GM19324 (cell line): ENCODE results near the gene ARHGAP10.

Experiments
- ATAC-seq: cut with Tn5 transposase; IDR thresholded peaks from one replicate; pipeline ENCODE4 v1.9.1; 2021; ENCODE audit warnings: mild to moderate bottlenecking, moderate library complexity; ENCODE audit not compliant: unreplicated experiment, low FRiP score

Gene ARHGAP10

DNA sequence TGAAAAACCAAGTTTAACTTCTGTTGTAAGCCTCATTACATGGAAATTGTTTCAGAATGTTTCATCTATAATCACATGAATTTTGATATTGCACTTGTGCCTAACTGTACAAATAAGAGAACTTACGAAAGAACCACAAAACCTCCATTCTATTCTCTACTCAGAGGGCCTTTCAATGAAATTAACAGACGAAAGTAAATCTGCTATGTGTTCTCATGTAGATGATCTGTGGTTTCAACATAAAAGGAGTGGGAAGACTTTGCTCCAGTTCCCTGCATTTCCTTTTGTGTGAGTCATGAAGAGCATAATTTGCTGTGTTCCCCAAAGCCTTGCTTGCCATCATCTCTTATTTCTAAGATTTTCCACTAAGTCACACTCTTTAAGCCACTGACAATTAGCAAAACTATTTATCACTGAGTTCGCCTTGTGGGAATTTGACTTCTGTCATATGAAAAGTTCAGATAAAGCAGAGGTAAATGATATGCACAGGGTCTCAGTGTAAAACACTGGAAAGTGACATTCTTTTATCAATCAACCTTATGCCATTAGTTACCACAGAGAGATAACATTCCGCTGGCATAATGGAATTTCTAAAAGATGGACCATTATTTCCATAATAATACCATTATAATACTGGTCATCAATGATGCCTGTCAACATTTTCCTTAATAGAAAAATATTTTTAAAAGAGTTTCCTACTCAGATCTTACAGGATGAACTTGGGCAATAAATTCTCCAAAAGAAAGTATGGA lies 380.5 kb downstream of the ARHGAP10 start:
- ATAC-seq, result no peak

DNA sequence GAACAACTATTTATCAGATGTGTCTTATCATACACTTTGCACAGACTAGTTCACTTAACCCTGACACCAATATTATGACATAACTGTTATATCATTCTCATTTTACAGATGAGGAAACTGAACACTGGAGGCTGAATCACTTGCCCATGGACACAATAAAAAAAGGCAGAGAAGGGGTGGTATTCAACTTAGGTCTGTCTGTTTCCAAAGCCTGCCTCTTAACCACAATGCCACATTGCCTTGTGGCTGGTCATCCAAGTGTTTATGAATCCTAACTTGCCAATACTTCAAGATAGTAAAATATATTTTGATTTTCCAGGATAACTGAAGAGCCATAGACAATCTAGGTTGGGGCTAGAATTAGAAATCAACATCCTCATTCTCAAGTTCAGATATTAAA lies 382.5 kb downstream of the ARHGAP10 start:
- no peak for ATAC-seq

DNA sequence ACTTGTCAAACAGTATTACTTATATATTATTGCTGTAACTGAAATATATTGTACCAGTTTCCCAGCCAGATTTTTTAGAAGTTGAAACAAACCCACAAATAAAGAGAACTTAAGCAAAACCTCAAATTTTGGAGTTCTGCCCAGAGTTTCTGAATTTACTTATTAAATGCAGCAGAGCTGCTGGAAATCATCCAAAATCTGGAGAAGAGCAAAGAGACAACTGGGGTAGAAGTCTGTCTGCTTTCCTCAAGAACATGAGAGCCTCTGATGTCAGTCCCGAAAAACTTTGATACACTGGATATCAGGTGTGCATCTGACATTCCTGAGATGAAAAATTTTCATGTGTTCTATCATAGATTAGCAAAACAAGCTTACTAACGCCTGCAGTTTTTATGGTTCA lies 384.4 kb downstream of the ARHGAP10 start:
- ATAC-seq, result no peak

DNA sequence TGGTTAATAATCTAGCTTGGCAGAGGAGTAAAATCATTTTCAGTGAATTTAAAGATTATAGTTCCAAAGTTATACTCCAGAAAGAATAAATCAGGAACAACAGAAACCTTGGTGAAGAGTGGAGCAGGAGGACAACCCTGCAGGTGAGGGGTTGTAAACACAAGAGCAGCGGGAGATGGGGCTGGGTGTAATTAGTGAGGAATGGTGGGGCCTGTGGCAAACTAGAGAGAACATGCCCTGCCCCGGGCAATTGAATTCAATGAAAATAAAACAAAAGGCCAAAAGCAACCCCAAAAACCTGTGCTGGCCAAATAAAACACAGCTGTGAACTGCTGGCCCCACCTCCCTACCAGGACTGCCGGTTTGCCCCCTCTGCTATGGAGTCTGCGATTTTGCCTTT lies 385.1 kb downstream of the ARHGAP10 start:
- no peak for ATAC-seq

DNA sequence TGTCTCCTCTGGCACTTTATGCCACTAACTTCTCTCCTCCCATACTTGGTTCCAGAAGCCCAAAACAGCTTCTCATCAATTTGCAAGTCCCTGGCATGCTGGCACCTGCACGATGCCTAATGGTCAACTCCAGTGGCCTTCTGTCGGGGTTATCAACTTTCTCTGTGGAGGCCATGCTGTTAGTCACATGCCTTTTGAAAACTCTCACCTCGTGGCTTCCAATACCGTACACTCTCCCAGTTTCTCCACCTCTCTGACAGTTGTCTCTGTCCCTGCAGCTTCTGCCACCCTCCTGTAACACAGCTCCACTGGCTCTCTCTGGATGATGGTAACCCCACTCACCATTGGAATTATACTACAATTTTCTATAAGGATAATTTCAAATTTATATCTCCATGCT lies 386.3 kb downstream of the ARHGAP10 start:
- no peak for ATAC-seq

DNA sequence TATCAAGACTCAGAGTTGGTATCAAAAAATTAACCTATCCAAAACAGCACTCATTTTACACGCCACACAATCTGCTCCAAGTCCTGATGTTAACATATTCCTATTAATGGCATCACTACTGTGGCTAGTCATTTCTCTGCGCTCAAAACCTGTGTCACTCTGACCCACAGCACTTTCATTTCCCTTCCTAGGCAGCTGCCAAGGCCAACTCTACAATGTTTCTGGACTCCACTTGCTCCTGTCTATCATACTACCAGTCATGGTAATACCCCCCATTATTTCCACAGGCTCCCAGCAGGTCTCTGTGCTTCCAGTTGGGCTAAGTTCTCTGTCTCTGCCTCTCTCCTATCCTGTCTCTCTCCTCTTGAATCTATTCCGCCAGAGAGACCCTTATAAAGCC lies 386.7 kb downstream of the ARHGAP10 start:
- ATAC-seq, result no peak

DNA sequence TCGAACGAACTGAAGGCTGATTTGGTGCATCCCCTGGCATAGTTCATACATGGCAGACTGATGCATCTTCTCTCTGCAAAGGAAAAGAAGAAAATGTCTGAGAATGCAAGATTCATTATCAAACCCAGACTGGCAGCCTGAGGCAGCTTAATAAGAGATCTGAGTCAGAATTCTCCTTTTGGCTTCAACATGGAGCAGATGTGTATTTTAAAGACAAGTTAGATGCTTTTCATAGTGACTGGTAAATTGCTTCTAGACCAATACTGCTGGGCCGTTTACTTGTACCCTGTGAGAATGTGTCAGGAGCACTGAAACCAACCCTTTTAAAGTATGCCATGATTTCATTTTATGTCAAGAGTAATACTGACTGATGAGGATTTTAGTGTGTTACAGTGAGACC lies 388.3 kb downstream of the ARHGAP10 start:
- no peak for ATAC-seq
